H1 (cell line): ENCODE results near the gene DPYD. TPM values are rescaled to one million over a fixed set of nuclear protein-coding genes. Genes with fewer than 3 reads are reported as not detected.

Experiments
- CTCF ChIA-PET: fragments of 300-600 bp; sonication (Branson Sonifier 250); formaldehyde crosslinking; loops from one replicate; lab custom pipeline; 2021; ENCODE audit not compliant: partially characterized antibody; lab: Charles Lee
- POLR2A ChIA-PET: fragments of 300-600 bp; sonication (Branson Sonifier 250); formaldehyde crosslinking; loops from one replicate; lab custom pipeline; 2021; ENCODE audit warnings: inconsistent platforms; ENCODE audit not compliant: partially characterized antibody; lab: Charles Lee
- DNase-seq, 2 experiments: peaks; one replicate each; pipeline versions ENCODE4 v3.0.0 to v3.0.0-alpha.2; 2010 to 2022; ENCODE audit warnings: low spot score in 2 of 2, low read depth in 1 of 2, mixed read lengths in 1 of 2
- FAIRE-seq: peaks from 2 replicates; lab custom pipeline; 2011; peaks lifted over from hg19 to GRCh38; lab: Jason Lieb, UNC
- H2AFZ ChIP-seq: 2 replicates; pipeline ENCODE4 v1.8.1; 2012; ENCODE audit warnings: low read length, inconsistent platforms
- H2AK5ac ChIP-seq: 2 replicates; pipeline ENCODE4 v1.6.1; 2013; ENCODE audit warnings: low read depth, low read length
- H2BK120ac ChIP-seq: replicated peaks from 2 replicates; pipeline ENCODE3; 2013; ENCODE audit warnings: low read depth, low read length, inconsistent platforms
- H2BK12ac ChIP-seq: 2 replicates; pipeline ENCODE4 v1.6.1; 2013; ENCODE audit warnings: low read depth, low read length
- H2BK15ac ChIP-seq: 2 replicates; pipeline ENCODE4 v1.6.1; 2013; ENCODE audit warnings: low read length
- H2BK20ac ChIP-seq: 2 replicates; pipeline ENCODE4 v1.6.1; 2013; ENCODE audit warnings: low read length
- H2BK5ac ChIP-seq: 2 replicates; pipeline ENCODE4 v1.6.1; 2013; ENCODE audit warnings: low read depth, low read length
- H3K14ac ChIP-seq: 2 replicates; pipeline ENCODE4 v1.6.1; 2013; ENCODE audit warnings: inconsistent platforms; ENCODE audit not compliant: insufficient read length
- H3K18ac ChIP-seq: 2 replicates; pipeline ENCODE4 v1.6.1; 2013; ENCODE audit warnings: low read length; ENCODE audit errors: extremely low read depth
- H3K23ac ChIP-seq: 2 replicates; pipeline ENCODE4 v1.6.1; 2013; ENCODE audit warnings: inconsistent platforms; ENCODE audit not compliant: insufficient read length
- H3K23me2 ChIP-seq: 2 replicates; pipeline ENCODE4 v1.6.1; 2013; ENCODE audit warnings: low read depth, low read length
- H3K27ac ChIP-seq: 2 replicates; pipeline ENCODE4 v1.6.1; 2011; ENCODE audit warnings: low read depth, low read length, inconsistent platforms
- H3K27me3 ChIP-seq, 4 experiments: replicated peaks in 1 of 4; 1 replicate in 1 of 4; 2 replicates in 3 of 4; pipeline versions ENCODE4 v1.6.1 to v1.8.1; 2011 to 2013; ENCODE audit warnings: low read length in 3 of 4, mild to moderate bottlenecking in 3 of 4, inconsistent platforms in 2 of 4, mixed read lengths in 2 of 4, moderate library complexity in 1 of 4; ENCODE audit not compliant: control insufficient read depth in 3 of 4, insufficient read depth in 3 of 4; ENCODE audit errors: extremely low read depth in 1 of 4
- H3K36me3 ChIP-seq, 4 experiments: 2 replicates each; pipeline versions ENCODE4 v1.6.1 to v1.8.1; 2011 to 2013; ENCODE audit warnings: mild to moderate bottlenecking in 4 of 4, low read length in 3 of 4, moderate library complexity in 2 of 4, control low read depth in 1 of 4, inconsistent platforms in 1 of 4; ENCODE audit not compliant: insufficient read depth in 4 of 4, control insufficient read depth in 2 of 4
- H3K4ac ChIP-seq: replicated peaks from 2 replicates; pipeline ENCODE3; 2013; ENCODE audit warnings: low read length, low read depth, mixed read lengths, inconsistent platforms; ENCODE audit not compliant: insufficient read length
- H3K4me1 ChIP-seq, 4 experiments: replicated peaks in 1 of 4; 1 replicate in 1 of 4; 2 replicates in 3 of 4; pipeline versions ENCODE4 v1.6.1 to v1.8.1; 2011 to 2013; ENCODE audit warnings: low read length in 3 of 4, inconsistent platforms in 2 of 4, mixed read lengths in 1 of 4; ENCODE audit not compliant: insufficient read depth in 4 of 4, control insufficient read depth in 3 of 4
- H3K4me2 ChIP-seq, 2 experiments: 2 replicates each; pipeline versions ENCODE4 v1.6.1 to v1.8.1; 2011 to 2013; ENCODE audit warnings: low read depth in 2 of 2, low read length in 2 of 2, control low read depth in 1 of 2, inconsistent platforms in 1 of 2, mild to moderate bottlenecking in 1 of 2; ENCODE audit not compliant: insufficient read depth in 1 of 2
- H3K4me3 ChIP-seq, 4 experiments: fragments of 200-600, 300-600 bp in 1 of 4; sonication (generic), shearing (Covaris generic), sonication (Bioruptor Twin) in 1 of 4; 2 replicates each; pipeline versions ENCODE4 v1.5.1 to v1.8.1; 2011 to 2016; ENCODE audit warnings: low read length in 4 of 4, low read depth in 3 of 4, control low read depth in 2 of 4, inconsistent platforms in 2 of 4, mild to moderate bottlenecking in 2 of 4, mixed read lengths in 1 of 4, moderate library complexity in 1 of 4; ENCODE audit not compliant: insufficient read depth in 2 of 4; ENCODE audit errors: extremely low read depth in 1 of 4
- H3K56ac ChIP-seq: replicated peaks from 2 replicates; pipeline ENCODE3; 2013; ENCODE audit warnings: low read depth, mild to moderate bottlenecking, mixed read lengths, low read length, inconsistent platforms; ENCODE audit not compliant: insufficient read length
- H3K79me1 ChIP-seq: 2 replicates; pipeline ENCODE4 v1.6.1; 2013; ENCODE audit warnings: low read depth, low read length, control low read depth
- H3K79me2 ChIP-seq, 2 experiments: 2 replicates each; pipeline versions ENCODE4 v1.6.1 to v1.8.1; 2012 to 2013; ENCODE audit warnings: low read length in 2 of 2, mild to moderate bottlenecking in 2 of 2, inconsistent platforms in 1 of 2; ENCODE audit not compliant: insufficient read depth in 2 of 2, control insufficient read depth in 1 of 2
- H3K9ac ChIP-seq, 4 experiments: replicated peaks in 1 of 4; 1 replicate in 1 of 4; 2 replicates in 3 of 4; pipeline versions ENCODE4 v1.6.1 to v1.8.1; 2011 to 2013; ENCODE audit warnings: low read depth in 3 of 4, low read length in 3 of 4, control low read depth in 2 of 4, mild to moderate bottlenecking in 2 of 4, moderate library complexity in 2 of 4, inconsistent platforms in 1 of 4; ENCODE audit errors: extremely low read depth in 1 of 4
- H3K9me3 ChIP-seq, 2 experiments: 2 replicates each; pipeline versions ENCODE4 v1.6.1 to v1.8.1; 2012 to 2013; ENCODE audit warnings: mild to moderate bottlenecking in 2 of 2, moderate library complexity in 2 of 2, control low read depth in 1 of 2, inconsistent platforms in 1 of 2, low read depth in 1 of 2, low read length in 1 of 2, mixed read lengths in 1 of 2; ENCODE audit not compliant: insufficient read depth in 2 of 2
- H4K20me1 ChIP-seq, 2 experiments: replicated peaks in 1 of 2; 2 replicates each; pipeline versions ENCODE3 to v1.8.1; 2011 to 2013; ENCODE audit warnings: inconsistent platforms in 2 of 2, low read length in 2 of 2, mild to moderate bottlenecking in 1 of 2; ENCODE audit not compliant: insufficient read depth in 2 of 2, control insufficient read depth in 1 of 2
- H4K5ac ChIP-seq: 2 replicates; pipeline ENCODE4 v1.6.1; 2013; ENCODE audit warnings: low read length, low read depth, mixed read lengths, inconsistent platforms; ENCODE audit not compliant: insufficient read length
- H4K8ac ChIP-seq: 2 replicates; pipeline ENCODE4 v1.8.0; 2013; ENCODE audit warnings: mild to moderate bottlenecking, moderate library complexity, low read length, inconsistent platforms; ENCODE audit not compliant: insufficient read depth; ENCODE audit errors: extremely low read depth
- H4K91ac ChIP-seq: replicated peaks from 2 replicates; pipeline ENCODE3; 2013; ENCODE audit warnings: low read length, mixed read lengths, inconsistent platforms; ENCODE audit not compliant: insufficient read length
- EGR1 ChIP-seq: IDR thresholded peaks from 2 replicates; pipeline ENCODE4 v1.6.1; 2011; ENCODE audit warnings: low read depth, low read length, borderline replicate concordance
- GABPA ChIP-seq: IDR thresholded peaks from 2 replicates; pipeline ENCODE4 v1.6.1; 2011; ENCODE audit warnings: mild to moderate bottlenecking, low read length, moderate library complexity, borderline replicate concordance; ENCODE audit not compliant: insufficient read depth
- HDAC2 ChIP-seq, 2 experiments: fragments of 300-600 bp in 1 of 2; sonication (generic) in 1 of 2; IDR thresholded peaks; 2 replicates each; pipeline ENCODE4 v1.6.1; 2011 to 2012; ENCODE audit warnings: low read depth in 2 of 2, low read length in 2 of 2, mild to moderate bottlenecking in 2 of 2, moderate library complexity in 2 of 2, borderline replicate concordance in 1 of 2, inconsistent platforms in 1 of 2
- JUN ChIP-seq: IDR thresholded peaks from 2 replicates; pipeline ENCODE4 v1.6.1; 2011; ENCODE audit warnings: low read depth, mild to moderate bottlenecking, improper control_type of control experiment, low read length
- MAFK ChIP-seq: IDR thresholded peaks from 2 replicates; pipeline ENCODE4 v1.6.1; 2012; ENCODE audit warnings: low read depth, mild to moderate bottlenecking, improper control_type of control experiment, low read length
- NRF1 ChIP-seq: IDR thresholded peaks from 2 replicates; pipeline ENCODE4 v1.6.1; 2011; ENCODE audit warnings: mild to moderate bottlenecking, low read depth, low read length, improper control_type of control experiment
- RAD21 ChIP-seq, 2 experiments: IDR thresholded peaks in 1 of 2; conservative IDR thresholded peaks in 1 of 2; 2 replicates each; pipeline ENCODE4 v1.6.1; 2011; ENCODE audit warnings: low read depth in 2 of 2, low read length in 2 of 2, improper control_type of control experiment in 1 of 2, inconsistent platforms in 1 of 2, mild to moderate bottlenecking in 1 of 2, moderate library complexity in 1 of 2
- RFX5 ChIP-seq: IDR thresholded peaks from 2 replicates; pipeline ENCODE4 v1.6.1; 2011; ENCODE audit warnings: low read depth, low read length, improper control_type of control experiment, borderline replicate concordance
- SAP30 ChIP-seq: fragments of 300-600 bp; sonication (generic); IDR thresholded peaks from 2 replicates; pipeline ENCODE4 v1.7.1; 2012; ENCODE audit warnings: low read length, moderate library complexity, mild to moderate bottlenecking, inconsistent platforms; ENCODE audit not compliant: insufficient read depth, insufficient replicate concordance
- SIRT6 ChIP-seq: IDR thresholded peaks from one replicate; pipeline ENCODE4 v1.7.1; 2012; ENCODE audit warnings: low read length, inconsistent platforms
- SP2 ChIP-seq: IDR thresholded peaks from 2 replicates; pipeline ENCODE4 v1.6.1; 2012; ENCODE audit warnings: mild to moderate bottlenecking, low read length, inconsistent platforms
- SUZ12 ChIP-seq: fragments of 200-600 bp; sonication (generic); IDR thresholded peaks from 2 replicates; pipeline ENCODE4 v1.6.1; 2012; ENCODE audit warnings: mild to moderate bottlenecking, inconsistent platforms, low read length, moderate library complexity, mixed read lengths
- TEAD4 ChIP-seq: IDR thresholded peaks from 2 replicates; pipeline ENCODE4 v1.6.1; 2012; ENCODE audit warnings: low read depth, low read length, inconsistent platforms, mixed read lengths
- YY1 ChIP-seq: IDR thresholded peaks from 2 replicates; pipeline ENCODE4 v1.6.1; 2011; ENCODE audit warnings: low read depth, mild to moderate bottlenecking, low read length
- ZNF274 ChIP-seq: IDR thresholded peaks from 2 replicates; pipeline ENCODE4 v1.7.0; 2012; ENCODE audit warnings: low read length, borderline replicate concordance; ENCODE audit errors: extremely low read depth
- WGBS, 2 experiments: shearing (Covaris generic) in 1 of 2; methylation state at CpG; one replicate each; pipeline versions ENCODE4 v1.1.6 to v1.1.7; 2013 to 2015; ENCODE audit warnings: low lambda C conversion rate in 2 of 2, mixed read lengths in 2 of 2, inconsistent platforms in 1 of 2, low coverage in 1 of 2, missing lambda C conversion rate in 1 of 2; ENCODE audit not compliant: insufficient replicate concordance in 2 of 2, insufficient coverage in 1 of 2, insufficient read length in 1 of 2; ENCODE audit errors: extremely low coverage in 1 of 2, missing lambda C conversion rate in 1 of 2; 5-methylcytosine and 5-hydroxymethylcytosine counted together
- polyA plus RNA-seq, 7 experiments: library from polyadenylated mRNA; depleted of rRNA in 3 of 7; stranded (reverse) in 5 of 7; unstranded in 2 of 7; fragments of >200 nt in 5 of 7; fragments of 200-250 nt in 2 of 7; gene quantifications; 1 replicate in 5 of 7; 2 replicates in 1 of 7; 4 replicates in 1 of 7; pipeline versions ENCODE4 v1.2.1 to v1.2.3, GENCODE V29; 2011 to 2013; ENCODE audit warnings: missing spikeins in 2 of 7, mixed read lengths in 2 of 7
- total RNA-seq: library from RNA; stranded (reverse); fragmentation: NEBNext Ultra II Directional; extraction: Animal tissue kit (Norgen Biotek cat#: 25700); gene quantifications from 2 replicates; pipeline ENCODE4 v1.2.1, GENCODE V29; 2021

Gene DPYD
- total and polyA plus RNA-seq, 2 of the 8 experiments (the other 6 are each of a cell fraction or from before 2014, with no cell fraction given), result 0.29 to 0.73 TPM

GRCh38 chr1:97501628-97502027 is 419.2 kb downstream of the DPYD start:
- Histone ChIP-seq H3K14ac (no peak overlapping the region), H3K9ac (no peak overlapping the region), H3K9me3 (no peaks in the 10 kb centered on the region), H3K79me2 (no peaks in the 10 kb centered on the region), H3K18ac (no peak overlapping the region), H4K91ac (no peak overlapping the region), H3K79me1 (no peaks in the 10 kb centered on the region), H4K8ac (no peak overlapping the region), H3K23me2 (no peaks in the 10 kb centered on the region), H2BK15ac (no peak overlapping the region), H3K4me1 (no peaks in the 10 kb centered on the region), H2BK12ac (no peak overlapping the region), H3K56ac (no peak overlapping the region), H3K27me3 (no peaks in the 10 kb centered on the region), H3K4me2 (no peak overlapping the region), H4K20me1 (no peaks in the 10 kb centered on the region), H2AK5ac (no peak overlapping the region), H3K27ac (no peak overlapping the region), H2AFZ (no peak overlapping the region), H2BK120ac (no peak overlapping the region), H3K23ac (no peak overlapping the region), H3K4me3 (no peak overlapping the region), H2BK20ac (no peak overlapping the region), H2BK5ac (no peak overlapping the region), H3K36me3 (no peaks in the 10 kb centered on the region), H3K4ac (no peak overlapping the region), H4K5ac (no peak overlapping the region)
- POLR2A ChIA-PET, result no interaction called here
- CTCF ChIA-PET, result interaction anchor here (1.7 kb wide), 1 partner anchor 24 kb away, joined by 8 read pairs; no protein-coding TSS in a partner anchor
- WGBS, 2 experiments, result 93% methylated on average over 3 of the region's 3 CpGs; no CpG with 5 or more reads in 1 of the 2 experiments
- FAIRE-seq (no peak), DNase-seq (no peak)
- TF ChIP-seq JUN, result no peak
- no peak for TF ChIP-seq YY1
- no peak for TF ChIP-seq GABPA
- no peak for TF ChIP-seq EGR1
- TF ChIP-seq SUZ12, result no peak
- no peak for TF ChIP-seq SIRT6
- no peak for TF ChIP-seq RAD21 (IDR thresholded peaks at IDR 0.05 in 1 of 2, conservative IDR thresholded peaks at IDR 0.05 in 1 of 2; ENCODE audit: low read depth in 2 of 2, low read length in 2 of 2)
- TF ChIP-seq NRF1, result no peak
- TF ChIP-seq MAFK, result no peak
- TF ChIP-seq TEAD4, result no peak
- no peak for TF ChIP-seq SP2
- TF ChIP-seq HDAC2 (IDR thresholded peaks at IDR 0.05; ENCODE audit: borderline replicate concordance in 1 of 2, low read depth in 2 of 2, low read length in 2 of 2), result no peak
- no peak for TF ChIP-seq SAP30
- TF ChIP-seq ZNF274, result no peak
- TF ChIP-seq RFX5, result no peak
